Omental fat pad (tissue), 4 donors: ENCODE measurements around the gene ADSS1. TPM values are rescaled to one million over a fixed set of nuclear protein-coding genes. Genes with fewer than 3 reads are reported as not detected.

ENCODE experiments used
- ATAC-seq: fragments of 150-250 bp; one replicate; pipeline ENCODE4 v1.9.1; 2016; ENCODE audit warnings: mild to moderate bottlenecking, moderate library complexity; ENCODE audit not compliant: low FRiP score
- DNase-seq: peaks from one replicate; pipeline ENCODE4 v3.0.0-alpha.2; 2019; ENCODE audit warnings: low spot score
- CTCF ChIP-seq, 3 donors: fragments of 450-650 bp; IDR thresholded peaks; one replicate each; pipeline ENCODE4 v1.5.1; 2016 to 2017; ENCODE audit warnings: antibody characterized with exemption in 3 of 3, mild to moderate bottlenecking in 3 of 3, moderate library complexity in 2 of 3
- total RNA-seq, 4 donors: library from RNA; depleted of rRNA; stranded (reverse); fragments of >200 nt; gene quantifications; one replicate each; pipeline ENCODE4 v1.1.0, GENCODE V29; 2016

The ADSS1 gene
- total RNA-seq, 4 donors from 2014 or later, result 3.7 to 26.0 (median 5.6) TPM

- no peak for TF ChIP-seq CTCF (IDR thresholded peaks at IDR 0.05)
- DNase-seq, result no peak
- no peak for ATAC-seq
Measured at GRCh38 chr14:104754213-104754851, 30.3 kb downstream of the ADSS1 start.

- no peak for TF ChIP-seq CTCF (IDR thresholded peaks at IDR 0.05)
- ATAC-seq (no peak), DNase-seq (no peak)
Measured at GRCh38 chr14:104755621-104756020, 31.6 kb downstream of the ADSS1 start.

- no peak for ATAC-seq
- no peak for DNase-seq
- TF ChIP-seq CTCF (IDR thresholded peaks at IDR 0.05), result no peak
Measured at GRCh38 chr14:104756477-104757237, 32.6 kb downstream of the ADSS1 start.

GRCh38 chr14:104757238-104757585 is 33.2 kb downstream of the ADSS1 start:
- ATAC-seq (no peak), DNase-seq (no peak)
- no peak for TF ChIP-seq CTCF (IDR thresholded peaks at IDR 0.05)

GRCh38 chr14:104757681-104758392 is 33.8 kb downstream of the ADSS1 start:
- no peak for DNase-seq
- no peak for ATAC-seq
- no peak for TF ChIP-seq CTCF (IDR thresholded peaks at IDR 0.05)

GRCh38 chr14:104758981-104759969 is 35.2 kb downstream of the ADSS1 start:
- no peak for DNase-seq
- no peak for ATAC-seq
- no peak for TF ChIP-seq CTCF (IDR thresholded peaks at IDR 0.05)
